HepG2 (cell line): ENCODE results near the gene IRGQ. TPM values are rescaled to one million over a fixed set of nuclear protein-coding genes. Genes with fewer than 3 reads are reported as not detected.
A peak's percentile ranks its signal among the peaks of the same experiment; 100 is the strongest.

ENCODE experiments used
- ARID4A ChIP-seq: sonication (generic); formaldehyde crosslinking; IDR thresholded peaks from 2 replicates; pipeline ENCODE4 v1.5.0; 2020; ENCODE audit warnings: mild to moderate bottlenecking, missing genetic modification reagents, borderline replicate concordance
- ATF7-NPFF ChIP-seq: sonication (generic); formaldehyde crosslinking; IDR thresholded peaks from 2 replicates; pipeline ENCODE4 v1.8.1; 2023; ENCODE audit warnings: mild to moderate bottlenecking, low read depth, missing genetic modification reagents, moderate library complexity
- DNMT1 ChIP-seq: sonication (generic); formaldehyde crosslinking; IDR thresholded peaks from 2 replicates; pipeline ENCODE4 v1.5.1; 2020; ENCODE audit warnings: mild to moderate bottlenecking, missing genetic modification reagents
- NFE2L1 ChIP-seq: sonication (generic); formaldehyde crosslinking; IDR thresholded peaks from 2 replicates; pipeline ENCODE4 v1.4.0; 2020; ENCODE audit warnings: missing genetic modification reagents, mild to moderate bottlenecking, borderline replicate concordance
- NKX3-1 ChIP-seq: sonication (generic); formaldehyde crosslinking; IDR thresholded peaks from 2 replicates; pipeline ENCODE4 v1.5.0; 2020; ENCODE audit warnings: missing genetic modification reagents
- UBTF ChIP-seq: sonication (generic); formaldehyde crosslinking; IDR thresholded peaks from 2 replicates; pipeline ENCODE4 v1.4.0; 2020; ENCODE audit warnings: mild to moderate bottlenecking, missing genetic modification reagents
- ZNF274 ChIP-seq: sonication (generic); formaldehyde crosslinking; IDR thresholded peaks from 2 replicates; pipeline ENCODE4 v1.5.1; 2020; ENCODE audit warnings: mild to moderate bottlenecking, missing genetic modification reagents
- ZNF550 ChIP-seq: sonication (generic); formaldehyde crosslinking; IDR thresholded peaks from 2 replicates; pipeline ENCODE4 v1.4.0; 2020; ENCODE audit warnings: mild to moderate bottlenecking, missing genetic modification reagents, borderline replicate concordance
- ZNF557 ChIP-seq: sonication (generic); formaldehyde crosslinking; IDR thresholded peaks from 2 replicates; pipeline ENCODE4 v1.4.0; 2020; ENCODE audit warnings: missing genetic modification reagents
- ZNF589 ChIP-seq: sonication (generic); formaldehyde crosslinking; conservative IDR thresholded peaks from 2 replicates; pipeline ENCODE4 v1.8.0; 2022; ENCODE audit warnings: mild to moderate bottlenecking, moderate library complexity, missing genetic modification reagents
- ZNF878 ChIP-seq: sonication (generic); formaldehyde crosslinking; IDR thresholded peaks from 2 replicates; pipeline ENCODE4 v1.8.1; 2023; ENCODE audit warnings: mild to moderate bottlenecking, missing genetic modification reagents, moderate library complexity
- polyA plus RNA-seq, 8 experiments: library from polyadenylated mRNA; depleted of rRNA in 3 of 8; stranded (reverse) in 7 of 8; unstranded in 1 of 8; fragments of >200 nt; fragmentation: Illumina TruSeq in 4 of 8; extraction: Trizol in 4 of 8; gene quantifications; 2 replicates each; pipeline versions ENCODE4 v1.2.1 to v1.2.3, GENCODE V29; 2011 to 2016; ENCODE audit warnings: low read depth in 4 of 8, missing spikeins in 1 of 8, mixed read lengths in 1 of 8; ENCODE audit not compliant: insufficient read depth in 1 of 8
- total RNA-seq, 5 experiments: library from RNA; depleted of rRNA; stranded (reverse); fragments of >200 nt; fragmentation: Illumina TruSeq; extraction: Trizol; gene quantifications; 2 replicates each; pipeline ENCODE4 v1.2.3, GENCODE V29; 2016; ENCODE audit warnings: low read depth in 1 of 5
- TF ChIP-seq, protein P1 (sequence below): sonication (generic); formaldehyde crosslinking; IDR thresholded peaks from 2 replicates; pipeline ENCODE4 v1.8.1; 2023; ENCODE audit warnings: missing genetic modification reagents, mild to moderate bottlenecking, borderline replicate concordance
- TF ChIP-seq, protein P2 (sequence below): sonication (generic); formaldehyde crosslinking; IDR thresholded peaks from 2 replicates; pipeline ENCODE4 v1.4.0; 2020; ENCODE audit warnings: missing genetic modification reagents

IRGQ gene
- total and polyA plus RNA-seq, 2 of the 13 experiments (the other 11 are each of a cell fraction or from before 2014, with no cell fraction given) = 11.6 to 12.4 TPM

DNA sequence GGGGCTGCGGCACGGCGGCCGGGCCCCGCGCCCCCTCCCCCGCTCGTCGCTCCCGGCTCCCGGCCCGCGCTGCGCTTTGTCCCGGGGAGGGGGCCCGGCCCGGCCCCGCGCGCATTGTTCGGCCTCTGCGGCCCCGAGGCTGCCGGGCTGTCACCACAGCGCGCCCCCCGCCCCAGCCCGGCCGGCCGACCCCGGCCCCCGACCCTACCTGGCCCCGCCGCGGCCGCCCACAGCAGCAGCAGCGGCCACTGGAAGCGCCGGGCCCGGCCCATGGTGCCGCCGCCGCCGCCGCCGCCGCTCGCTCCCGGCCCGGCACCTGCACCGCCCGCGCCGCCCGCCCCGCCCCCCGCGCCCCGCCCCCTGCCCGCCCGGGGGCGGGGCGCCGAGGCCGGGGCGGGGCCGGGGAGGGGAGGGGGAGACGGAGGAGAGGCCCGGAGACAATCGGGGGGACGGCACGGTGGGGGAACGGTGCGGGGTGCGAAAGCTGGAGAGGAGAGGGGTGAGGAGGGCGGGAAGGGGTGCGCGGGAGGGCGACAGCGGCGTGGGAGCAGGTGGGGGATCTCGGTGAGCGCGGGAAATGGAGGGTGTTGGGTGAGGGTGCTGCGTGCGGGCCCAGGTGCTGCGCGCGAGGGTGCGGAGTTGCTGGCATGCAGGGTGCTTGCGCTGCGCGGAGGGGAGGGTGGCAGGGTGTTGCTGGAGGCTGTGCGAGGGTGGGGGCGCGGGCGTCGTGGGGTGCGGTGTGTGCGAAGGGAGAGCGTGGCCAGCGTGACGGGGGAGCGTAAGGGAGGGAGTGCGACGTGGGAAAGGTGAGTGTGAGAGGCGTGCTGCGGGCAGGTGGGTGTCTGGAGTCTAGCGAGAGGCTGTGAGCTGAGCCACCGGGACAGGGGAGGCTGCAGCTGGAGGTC lies 43.8 kb upstream of the IRGQ start, which contains the start of gene CADM4 (continued):
- 0 out of 2 replicates have a peak, but pooled peaks have one; percentile 26 for TF ChIP-seq ZNF274 (CRISPR knock-in tag)
- no peak for TF ChIP-seq ZNF557 (CRISPR knock-in tag)
- TF ChIP-seq ATF7-NPFF = peak; percentile 66
- TF ChIP-seq NKX3-1 (CRISPR knock-in tag) = no peak
- no peak for TF ChIP-seq ZNF878
- TF ChIP-seq, protein P1, sequence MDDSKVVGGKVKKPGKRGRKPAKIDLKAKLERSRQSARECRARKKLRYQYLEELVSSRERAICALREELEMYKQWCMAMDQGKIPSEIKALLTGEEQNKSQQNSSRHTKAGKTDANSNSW = peak; percentile 72; the same call in 1 of the 2 replicates
- TF ChIP-seq, protein P2, sequence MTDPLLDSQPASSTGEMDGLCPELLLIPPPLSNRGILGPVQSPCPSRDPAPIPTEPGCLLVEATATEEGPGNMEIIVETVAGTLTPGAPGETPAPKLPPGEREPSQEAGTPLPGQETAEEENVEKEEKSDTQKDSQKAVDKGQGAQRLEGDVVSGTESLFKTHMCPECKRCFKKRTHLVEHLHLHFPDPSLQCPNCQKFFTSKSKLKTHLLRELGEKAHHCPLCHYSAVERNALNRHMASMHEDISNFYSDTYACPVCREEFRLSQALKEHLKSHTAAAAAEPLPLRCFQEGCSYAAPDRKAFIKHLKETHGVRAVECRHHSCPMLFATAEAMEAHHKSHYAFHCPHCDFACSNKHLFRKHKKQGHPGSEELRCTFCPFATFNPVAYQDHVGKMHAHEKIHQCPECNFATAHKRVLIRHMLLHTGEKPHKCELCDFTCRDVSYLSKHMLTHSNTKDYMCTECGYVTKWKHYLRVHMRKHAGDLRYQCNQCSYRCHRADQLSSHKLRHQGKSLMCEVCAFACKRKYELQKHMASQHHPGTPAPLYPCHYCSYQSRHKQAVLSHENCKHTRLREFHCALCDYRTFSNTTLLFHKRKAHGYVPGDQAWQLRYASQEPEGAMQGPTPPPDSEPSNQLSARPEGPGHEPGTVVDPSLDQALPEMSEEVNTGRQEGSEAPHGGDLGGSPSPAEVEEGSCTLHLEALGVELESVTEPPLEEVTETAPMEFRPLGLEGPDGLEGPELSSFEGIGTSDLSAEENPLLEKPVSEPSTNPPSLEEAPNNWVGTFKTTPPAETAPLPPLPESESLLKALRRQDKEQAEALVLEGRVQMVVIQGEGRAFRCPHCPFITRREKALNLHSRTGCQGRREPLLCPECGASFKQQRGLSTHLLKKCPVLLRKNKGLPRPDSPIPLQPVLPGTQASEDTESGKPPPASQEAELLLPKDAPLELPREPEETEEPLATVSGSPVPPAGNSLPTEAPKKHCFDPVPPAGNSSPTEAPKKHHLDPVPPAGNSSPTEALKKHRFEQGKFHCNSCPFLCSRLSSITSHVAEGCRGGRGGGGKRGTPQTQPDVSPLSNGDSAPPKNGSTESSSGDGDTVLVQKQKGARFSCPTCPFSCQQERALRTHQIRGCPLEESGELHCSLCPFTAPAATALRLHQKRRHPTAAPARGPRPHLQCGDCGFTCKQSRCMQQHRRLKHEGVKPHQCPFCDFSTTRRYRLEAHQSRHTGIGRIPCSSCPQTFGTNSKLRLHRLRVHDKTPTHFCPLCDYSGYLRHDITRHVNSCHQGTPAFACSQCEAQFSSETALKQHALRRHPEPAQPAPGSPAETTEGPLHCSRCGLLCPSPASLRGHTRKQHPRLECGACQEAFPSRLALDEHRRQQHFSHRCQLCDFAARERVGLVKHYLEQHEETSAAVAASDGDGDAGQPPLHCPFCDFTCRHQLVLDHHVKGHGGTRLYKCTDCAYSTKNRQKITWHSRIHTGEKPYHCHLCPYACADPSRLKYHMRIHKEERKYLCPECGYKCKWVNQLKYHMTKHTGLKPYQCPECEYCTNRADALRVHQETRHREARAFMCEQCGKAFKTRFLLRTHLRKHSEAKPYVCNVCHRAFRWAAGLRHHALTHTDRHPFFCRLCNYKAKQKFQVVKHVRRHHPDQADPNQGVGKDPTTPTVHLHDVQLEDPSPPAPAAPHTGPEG (CRISPR knock-in tag) = no peak
- 0 out of 2 replicates have a peak, but pooled peaks have one; percentile 36 for TF ChIP-seq UBTF
- TF ChIP-seq ARID4A = peak; percentile 62
- TF ChIP-seq ZNF589 (CRISPR knock-in tag) = 0 out of 2 replicates have a peak, but pooled peaks have one; percentile 34
- no peak; the same call in 1 of the 2 replicates for TF ChIP-seq NFE2L1 (CRISPR knock-in tag)
- TF ChIP-seq ZNF550 (CRISPR knock-in tag) = peak; percentile 63; the same call in 1 of the 2 replicates
- no peak; the same call in 1 of the 2 replicates for TF ChIP-seq DNMT1
